ENCODE measurements around the gene CLVS2.

The CLVS2 gene

GRCh38 chr6:122995921-122996793 lies at the start of gene CLVS2:
CLVS2 (plus strand) TSS chr6:122996235; CDS start chr6:122997778, 1,543 bp downstream.
- no peak for DNase-seq (ENCODE audit: low spot score)

GRCh38 chr6:122947355-122947754 lies 48.7 kb upstream of the CLVS2 start:
- DNase-seq (ENCODE audit: low spot score): no peak

GRCh38 chr6:122953766-122954165 lies 42.3 kb upstream of the CLVS2 start:
- DNase-seq (ENCODE audit: low spot score): no peak

GRCh38 chr6:122956376-122956775 lies 39.7 kb upstream of the CLVS2 start:
- DNase-seq (ENCODE audit: low spot score): no peak

GRCh38 chr6:122962000-122962624 lies 33.9 kb upstream of the CLVS2 start:
- no peak for DNase-seq (ENCODE audit: low spot score)

- DNase-seq (ENCODE audit: low spot score): no peak
Measured at GRCh38 chr6:122969999-122970533, 26.0 kb upstream of the CLVS2 start.

- DNase-seq (ENCODE audit: low spot score): no peak
Measured at GRCh38 chr6:122977180-122977579, 18.9 kb upstream of the CLVS2 start.

- DNase-seq (ENCODE audit: low spot score): no peak
Measured at GRCh38 chr6:122984393-122984792, 11.6 kb upstream of the CLVS2 start.

GRCh38 chr6:122994256-122994655 lies 1.8 kb upstream of the CLVS2 start:
- DNase-seq (ENCODE audit: low spot score): no peak

GRCh38 chr6:122996794-122997505 lies 915 bp downstream of the CLVS2 start:
- no peak for DNase-seq (ENCODE audit: low spot score)

GRCh38 chr6:122997541-122998150 lies 1.6 kb downstream of the CLVS2 start:
- no peak for DNase-seq (ENCODE audit: low spot score)

GRCh38 chr6:122998403-122998975 lies 2.5 kb downstream of the CLVS2 start:
- DNase-seq (ENCODE audit: low spot score): no peak

- DNase-seq (ENCODE audit: low spot score): no peak
Measured at GRCh38 chr6:123000244-123000770, 4.3 kb downstream of the CLVS2 start.

GRCh38 chr6:123001540-123001939 lies 5.5 kb downstream of the CLVS2 start:
- no peak for DNase-seq (ENCODE audit: low spot score)

GRCh38 chr6:123007885-123008284 lies 11.8 kb downstream of the CLVS2 start:
- DNase-seq (ENCODE audit: low spot score): no peak

GRCh38 chr6:123009059-123009458 lies 13.0 kb downstream of the CLVS2 start:
- DNase-seq (ENCODE audit: low spot score): no peak

GRCh38 chr6:123014835-123015234 lies 18.8 kb downstream of the CLVS2 start:
- DNase-seq (ENCODE audit: low spot score): no peak

- no peak for DNase-seq (ENCODE audit: low spot score)
Measured at GRCh38 chr6:123016431-123017103, 20.5 kb downstream of the CLVS2 start.

GRCh38 chr6:123017104-123017682 lies 21.2 kb downstream of the CLVS2 start:
- no peak for DNase-seq (ENCODE audit: low spot score)

GRCh38 chr6:123022975-123023374 lies 26.9 kb downstream of the CLVS2 start:
- DNase-seq (ENCODE audit: low spot score): no peak

- no peak for DNase-seq (ENCODE audit: low spot score)
Measured at GRCh38 chr6:123024976-123025375, 28.9 kb downstream of the CLVS2 start.
